GM10266 (cell line): ENCODE measurements around the gene GPR139.

ENCODE experiments used
- DNase-seq: peaks from one replicate; pipeline ENCODE4 v3.0.0; 2012; ENCODE audit errors: extremely low spot score
- TF ChIP-seq, protein P1 (sequence below): IDR thresholded peaks from 2 replicates; pipeline ENCODE4 v1.5.1; 2012; ENCODE audit warnings: mild to moderate bottlenecking, low read depth; ENCODE audit not compliant: control insufficient read depth, insufficient read depth; ENCODE audit errors: missing control alignments

GPR139 gene

DNA sequence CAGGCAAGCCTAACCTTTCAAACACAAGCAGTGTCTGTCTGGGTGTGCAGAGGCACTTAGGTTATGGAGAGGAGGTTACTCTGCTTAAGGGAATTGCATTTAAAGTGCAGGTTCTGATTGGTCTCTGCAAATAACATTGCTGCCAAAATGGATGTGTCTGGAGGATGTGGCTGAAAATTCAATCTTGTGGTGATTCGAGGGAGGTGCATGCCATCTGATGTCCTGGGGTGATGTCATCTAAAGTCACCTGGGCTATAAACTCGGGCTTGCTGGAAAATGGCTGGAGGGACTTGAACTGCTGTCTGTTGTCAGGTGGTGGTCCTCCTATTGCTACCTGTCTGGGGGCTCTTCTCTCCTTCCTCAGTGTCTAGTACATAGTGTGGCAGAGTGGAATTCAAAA lies 28.3 kb upstream of the GPR139 start:
- no peak for DNase-seq
- TF ChIP-seq, protein P1, sequence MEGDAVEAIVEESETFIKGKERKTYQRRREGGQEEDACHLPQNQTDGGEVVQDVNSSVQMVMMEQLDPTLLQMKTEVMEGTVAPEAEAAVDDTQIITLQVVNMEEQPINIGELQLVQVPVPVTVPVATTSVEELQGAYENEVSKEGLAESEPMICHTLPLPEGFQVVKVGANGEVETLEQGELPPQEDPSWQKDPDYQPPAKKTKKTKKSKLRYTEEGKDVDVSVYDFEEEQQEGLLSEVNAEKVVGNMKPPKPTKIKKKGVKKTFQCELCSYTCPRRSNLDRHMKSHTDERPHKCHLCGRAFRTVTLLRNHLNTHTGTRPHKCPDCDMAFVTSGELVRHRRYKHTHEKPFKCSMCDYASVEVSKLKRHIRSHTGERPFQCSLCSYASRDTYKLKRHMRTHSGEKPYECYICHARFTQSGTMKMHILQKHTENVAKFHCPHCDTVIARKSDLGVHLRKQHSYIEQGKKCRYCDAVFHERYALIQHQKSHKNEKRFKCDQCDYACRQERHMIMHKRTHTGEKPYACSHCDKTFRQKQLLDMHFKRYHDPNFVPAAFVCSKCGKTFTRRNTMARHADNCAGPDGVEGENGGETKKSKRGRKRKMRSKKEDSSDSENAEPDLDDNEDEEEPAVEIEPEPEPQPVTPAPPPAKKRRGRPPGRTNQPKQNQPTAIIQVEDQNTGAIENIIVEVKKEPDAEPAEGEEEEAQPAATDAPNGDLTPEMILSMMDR: no peak

DNA sequence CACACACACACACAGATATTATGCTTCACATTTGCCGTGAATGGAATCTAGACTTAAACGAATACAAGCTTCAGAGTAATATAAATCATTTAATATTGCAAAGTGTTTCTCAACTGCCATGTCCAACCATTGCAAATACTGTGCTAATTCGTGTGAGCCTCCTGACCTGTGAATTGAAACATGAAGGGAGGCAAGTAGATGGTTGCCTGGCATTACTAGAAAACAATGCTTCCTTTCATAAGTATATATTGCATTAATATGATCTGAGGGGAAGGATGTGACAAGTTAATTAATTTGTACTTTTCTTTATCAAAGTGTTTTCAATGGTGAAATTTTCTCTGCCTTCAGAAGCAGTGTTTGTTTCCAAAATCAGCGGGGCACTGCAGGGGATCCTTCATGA lies 25.7 kb upstream of the GPR139 start:
- DNase-seq: no peak
- TF ChIP-seq, protein P1: no peak

DNA sequence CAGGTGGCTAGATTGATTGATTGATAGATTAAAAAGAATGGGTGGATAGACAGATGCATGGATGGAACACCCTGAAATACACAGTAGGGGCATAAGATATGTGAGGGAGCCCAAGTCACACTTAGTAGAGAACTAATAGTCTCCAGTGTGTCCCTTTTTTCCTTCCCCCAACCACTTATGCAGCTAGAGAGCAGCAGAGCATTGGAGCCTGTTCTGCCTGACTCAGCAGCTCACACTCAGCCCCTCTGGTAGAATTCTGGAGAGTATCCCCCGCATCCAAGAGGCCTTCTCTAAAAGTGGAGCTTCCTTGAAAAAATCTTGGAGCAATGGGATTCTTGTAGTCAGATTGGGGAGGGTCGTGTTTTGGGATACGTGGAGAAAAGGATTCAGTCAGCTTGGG lies 20.5 kb upstream of the GPR139 start:
- DNase-seq: no peak
- TF ChIP-seq, protein P1: no peak

DNA sequence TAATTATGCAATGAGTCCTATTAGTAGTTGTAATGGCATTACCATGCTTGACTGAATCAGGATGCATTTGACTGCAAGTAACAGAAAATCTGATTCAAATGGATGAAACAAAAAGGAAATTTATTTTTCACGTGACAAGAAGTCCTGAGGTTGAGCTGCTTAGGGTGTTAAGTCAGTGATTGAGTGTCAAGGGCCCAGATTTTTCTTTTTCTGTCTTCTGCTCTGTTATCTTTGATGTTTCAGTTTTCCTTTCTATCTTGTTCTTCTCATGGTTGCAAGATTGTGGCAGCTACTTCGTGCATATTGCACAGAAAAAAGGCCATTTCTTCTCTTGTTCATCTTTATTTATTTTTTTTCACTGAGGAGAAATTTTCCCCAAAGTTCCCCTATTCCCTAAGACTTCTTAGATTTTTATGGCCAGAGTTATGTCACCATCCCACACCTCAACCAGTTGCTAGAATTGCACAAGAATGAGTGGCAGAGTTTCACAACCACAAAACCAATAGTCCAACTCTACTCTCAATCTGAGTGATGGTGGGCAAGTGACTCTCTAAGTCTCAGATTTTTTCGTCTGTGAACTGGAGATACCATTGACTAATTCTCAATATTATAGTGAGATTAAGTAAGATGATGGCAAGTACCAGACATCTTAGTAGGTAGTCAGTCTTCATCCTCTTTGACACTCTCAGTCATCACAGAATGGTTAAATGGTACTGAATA lies 15.7 kb upstream of the GPR139 start:
- TF ChIP-seq, protein P1: no peak
- DNase-seq: no peak

DNA sequence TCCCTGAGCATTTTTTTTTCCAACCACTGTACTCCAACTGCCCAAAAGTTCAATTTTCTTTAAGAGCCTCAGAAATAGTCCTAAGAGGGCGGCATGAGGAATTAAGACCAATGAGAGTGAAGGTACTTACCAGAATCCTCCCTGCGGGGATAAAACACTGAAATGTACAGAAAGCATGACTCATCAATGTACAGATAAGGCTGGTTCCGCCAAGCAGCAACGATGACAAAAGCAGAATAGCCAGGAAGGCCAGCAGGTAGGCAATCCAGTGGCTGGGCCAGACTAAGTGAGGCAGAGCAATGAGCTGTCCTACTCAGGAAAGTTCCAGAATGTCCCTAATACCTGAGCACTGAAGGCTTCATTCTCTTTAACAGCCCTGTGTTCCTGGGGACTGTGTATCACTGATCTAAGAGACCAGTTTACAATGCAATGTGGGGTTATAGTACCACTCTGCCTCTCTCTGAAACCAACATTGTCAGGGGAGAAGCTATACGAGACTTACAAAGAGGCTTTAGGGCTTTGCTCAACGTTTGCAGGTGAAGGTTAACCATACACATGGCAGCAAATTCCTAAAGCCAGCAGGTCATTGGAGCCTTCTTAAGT lies 11.0 kb upstream of the GPR139 start:
- no peak for DNase-seq
- TF ChIP-seq, protein P1: no peak

DNA sequence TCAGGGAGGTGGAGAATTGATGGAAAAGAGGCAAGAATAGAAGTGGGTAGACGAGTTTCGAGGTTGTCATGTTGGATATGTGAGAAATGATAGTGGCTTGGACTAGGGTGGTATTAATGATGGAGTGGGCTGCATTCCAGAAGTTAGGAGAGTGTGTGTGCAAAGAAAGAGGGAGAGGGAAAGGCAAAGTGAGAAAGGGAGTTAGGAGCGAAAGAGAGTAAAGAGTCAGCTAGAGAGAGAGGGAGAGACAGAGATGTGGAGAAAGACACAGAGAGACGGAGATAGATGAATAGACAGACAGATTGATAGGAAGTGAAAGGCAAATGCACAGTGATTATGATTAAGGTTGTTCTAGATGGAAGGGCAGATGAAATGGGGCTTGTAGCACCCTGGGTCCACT lies 5.4 kb upstream of the GPR139 start:
- TF ChIP-seq, protein P1: no peak
- no peak for DNase-seq

DNA sequence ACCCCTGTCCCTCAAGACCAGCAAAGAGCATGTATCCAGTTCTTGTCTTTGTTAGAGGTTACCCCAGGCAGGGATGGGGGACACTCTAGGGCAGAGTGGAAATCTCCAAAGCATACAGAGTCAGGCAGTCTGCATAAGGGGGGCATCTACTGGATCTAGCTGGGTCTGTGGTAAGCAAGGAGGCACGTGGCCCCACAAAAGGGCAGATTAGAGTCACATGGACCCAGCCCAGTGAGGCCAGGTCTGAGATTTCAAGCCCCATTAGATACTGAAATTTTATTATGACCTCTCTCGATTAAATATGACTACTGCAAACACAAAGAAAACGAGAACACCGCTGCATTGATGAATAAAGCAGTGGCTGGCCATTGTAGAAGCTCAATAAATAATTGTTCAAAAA lies 1.6 kb upstream of the GPR139 start:
- DNase-seq: no peak
- TF ChIP-seq, protein P1: no peak
